ENCODE results near the gene DUSP5. TPM values are rescaled to one million over a fixed set of nuclear protein-coding genes. Genes with fewer than 3 reads are reported as not detected.

DUSP5 gene
- total RNA-seq, 4 donors from 2014 or later = 9.3 to 60.8 (median 31.0) TPM

GRCh38 chr10:110474826-110475225, 22.9 kb upstream of the DUSP5 start:
- no peaks in the 10 kb centered on the region for H3K36me3 ChIP-seq
- H3K9me3 ChIP-seq = no peaks in the 10 kb centered on the region
- DNase-seq (ENCODE audit: low spot score in 2 of 2) = peak in 1 of 2 donors; percentile 5
- no peak for TF ChIP-seq CTCF (IDR thresholded peaks at IDR 0.05)
- TF ChIP-seq EP300 (IDR thresholded peaks at IDR 0.05) = no peak
- TF ChIP-seq POLR2A (IDR thresholded peaks at IDR 0.05) = no peak
- H3K27ac ChIP-seq = no peak overlapping the region
- 76% methylated on average over 4 of the region's 4 CpGs for WGBS
- no peaks in the 10 kb centered on the region for H3K27me3 ChIP-seq
- H3K4me3 ChIP-seq = no peak overlapping the region
- no peaks in the 10 kb centered on the region for H3K4me1 ChIP-seq

GRCh38 chr10:110475722-110476515, 21.8 kb upstream of the DUSP5 start:
- TF ChIP-seq CTCF (IDR thresholded peaks at IDR 0.05) (no peak), POLR2AphosphoS5 (IDR thresholded peaks at IDR 0.05) (no peak), EP300 (IDR thresholded peaks at IDR 0.05) (no peak), POLR2A (IDR thresholded peaks at IDR 0.05) (no peak)
- Histone ChIP-seq H3K27me3 (no peaks in the 10 kb centered on the region), H3K4me3 (no peak overlapping the region), H3K9me3 (no peaks in the 10 kb centered on the region), H3K36me3 (no peaks in the 10 kb centered on the region), H3K4me1 (no peaks in the 10 kb centered on the region), H3K27ac (no peak overlapping the region)
- WGBS = 93% methylated on average over 9 of the region's 9 CpGs
- peak in 1 of 2 donors; percentile 26 for DNase-seq (ENCODE audit: low spot score in 2 of 2)

GRCh38 chr10:110479710-110480109, 18.0 kb upstream of the DUSP5 start:
- no peak overlapping the region for H3K27ac ChIP-seq
- H3K9me3 ChIP-seq = no peaks in the 10 kb centered on the region
- no peaks in the 10 kb centered on the region for H3K4me1 ChIP-seq
- no peaks in the 10 kb centered on the region for H3K36me3 ChIP-seq
- no peaks in the 10 kb centered on the region for H3K27me3 ChIP-seq
- TF ChIP-seq POLR2A (IDR thresholded peaks at IDR 0.05) = no peak
- TF ChIP-seq POLR2AphosphoS5 (IDR thresholded peaks at IDR 0.05) = no peak
- no peak for TF ChIP-seq CTCF (IDR thresholded peaks at IDR 0.05)
- no peak for TF ChIP-seq EP300 (IDR thresholded peaks at IDR 0.05)
- no peak for DNase-seq (ENCODE audit: low spot score in 2 of 2)
- 70% methylated on average over 1 of the region's 1 CpG for WGBS
- no peak overlapping the region for H3K4me3 ChIP-seq

GRCh38 chr10:110480387-110480786, 17.3 kb upstream of the DUSP5 start:
- H3K9me3 ChIP-seq = no peaks in the 10 kb centered on the region
- H3K27me3 ChIP-seq = peaks cover under 1% of the 10 kb centered on the region
- DNase-seq (ENCODE audit: low spot score in 2 of 2) = no peak
- no peaks in the 10 kb centered on the region for H3K36me3 ChIP-seq
- H3K4me3 ChIP-seq = no peak overlapping the region
- H3K4me1 ChIP-seq = peaks cover 2% of the 10 kb centered on the region
- TF ChIP-seq POLR2AphosphoS5 (IDR thresholded peaks at IDR 0.05) (no peak), EP300 (IDR thresholded peaks at IDR 0.05) (no peak), CTCF (IDR thresholded peaks at IDR 0.05) (no peak), POLR2A (IDR thresholded peaks at IDR 0.05) (no peak)
- WGBS = 88% methylated on average over 3 of the region's 3 CpGs
- H3K27ac ChIP-seq = no peak overlapping the region

- Histone ChIP-seq H3K9me3 (no peaks in the 10 kb centered on the region), H3K4me3 (no peak overlapping the region), H3K36me3 (no peaks in the 10 kb centered on the region), H3K4me1 (peaks cover 7% of the 10 kb centered on the region), H3K27ac (no peak overlapping the region), H3K27me3 (peaks cover 6% of the 10 kb centered on the region)
- 91% methylated on average over 1 of the region's 1 CpG for WGBS
- TF ChIP-seq POLR2A (IDR thresholded peaks at IDR 0.05) (no peak), EP300 (IDR thresholded peaks at IDR 0.05) (no peak), POLR2AphosphoS5 (IDR thresholded peaks at IDR 0.05) (no peak), CTCF (IDR thresholded peaks at IDR 0.05) (no peak)
- DNase-seq (ENCODE audit: low spot score in 2 of 2) = no peak
These were observed 15.8 kb upstream of the DUSP5 start for GRCh38 chr10:110481919-110482318.

Measured in suprapubic skin (tissue), 4 donors.